ENCODE results near the gene ARMC10.
"Not testable (repeated sequence)": the region's sequence is repeated elsewhere in the genome, so short reads cannot be mapped to it uniquely, and the experiment has no call there.

Gene ARMC10

DNA sequence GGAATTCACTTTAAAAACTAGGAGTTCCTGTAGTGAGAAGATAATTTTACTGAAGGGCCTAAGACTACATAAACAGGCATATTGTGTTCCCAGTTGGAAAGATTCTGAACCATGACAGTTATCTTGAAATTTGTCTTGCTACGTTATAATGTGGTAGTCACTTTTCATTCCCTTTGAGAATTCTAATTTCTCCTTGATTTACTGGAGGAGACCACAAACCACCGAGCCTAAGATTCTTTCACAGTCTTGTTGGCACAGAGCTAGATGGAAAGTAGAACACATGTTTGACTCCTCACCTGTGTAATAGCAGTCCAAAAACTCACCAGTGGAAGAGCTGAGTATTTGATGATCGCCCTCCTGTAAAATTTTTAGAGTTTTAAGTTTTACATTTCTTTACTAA is 4.9 kb downstream of the ARMC10 start:
- DNase-seq = no peak

DNA sequence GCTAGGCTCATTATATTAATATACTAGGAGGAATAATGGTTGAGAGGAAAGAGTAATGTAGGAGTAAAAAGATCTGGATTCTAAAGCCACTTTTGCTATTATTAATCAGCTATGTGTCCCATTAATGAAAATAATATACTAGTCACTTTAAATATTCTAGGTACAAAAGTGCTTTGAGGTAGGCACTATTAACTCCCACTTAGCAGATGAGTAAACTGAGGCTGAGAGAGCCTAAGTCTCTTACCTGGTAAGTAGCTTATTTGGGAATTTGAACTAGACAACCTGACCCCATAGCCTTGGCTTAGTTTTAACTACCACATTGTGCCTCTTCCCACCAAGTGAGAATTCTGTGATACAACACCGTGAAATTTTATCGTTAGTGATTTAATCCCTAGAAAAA is 6.0 kb downstream of the ARMC10 start:
- DNase-seq = no peak

DNA sequence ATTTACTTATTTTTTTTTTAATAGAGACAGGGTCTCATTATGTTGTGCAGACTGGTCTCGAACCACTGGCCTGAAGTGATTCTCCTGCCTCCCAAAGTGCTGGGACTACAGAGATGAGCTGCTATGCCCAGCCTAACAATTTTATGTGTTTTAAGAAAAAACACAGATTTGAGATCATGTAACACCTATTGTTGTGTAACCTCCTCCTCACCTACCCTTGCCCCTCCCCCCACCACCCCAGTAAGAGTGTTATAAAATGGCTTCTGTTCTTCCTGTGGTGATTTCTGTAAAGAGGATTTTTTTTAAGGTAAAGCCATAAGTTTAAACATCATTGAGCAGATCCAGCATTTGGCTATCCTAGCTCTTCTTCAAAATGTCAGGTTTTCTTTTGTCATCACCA is 7.6 kb downstream of the ARMC10 start:
- DNase-seq = no peak

DNA sequence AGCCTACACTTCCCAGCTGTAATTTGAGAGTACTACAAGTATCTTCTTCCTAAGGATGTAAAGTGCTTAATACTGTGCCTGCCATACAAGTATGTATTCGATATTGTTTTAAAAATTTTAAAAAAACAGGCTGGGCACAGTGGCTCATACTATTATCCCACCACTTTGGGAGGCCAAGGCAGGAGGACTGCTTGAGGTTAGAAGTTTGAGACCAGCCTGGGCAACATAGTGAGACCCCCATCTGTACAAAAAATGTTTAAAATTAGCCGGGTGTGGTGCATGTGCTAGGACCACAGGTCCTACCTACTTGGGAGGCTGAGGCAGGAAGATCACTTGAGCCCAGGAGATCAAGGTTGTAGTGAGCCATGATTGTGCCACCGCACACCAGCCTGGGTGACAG is 8.3 kb downstream of the ARMC10 start:
- no peak for DNase-seq

DNA sequence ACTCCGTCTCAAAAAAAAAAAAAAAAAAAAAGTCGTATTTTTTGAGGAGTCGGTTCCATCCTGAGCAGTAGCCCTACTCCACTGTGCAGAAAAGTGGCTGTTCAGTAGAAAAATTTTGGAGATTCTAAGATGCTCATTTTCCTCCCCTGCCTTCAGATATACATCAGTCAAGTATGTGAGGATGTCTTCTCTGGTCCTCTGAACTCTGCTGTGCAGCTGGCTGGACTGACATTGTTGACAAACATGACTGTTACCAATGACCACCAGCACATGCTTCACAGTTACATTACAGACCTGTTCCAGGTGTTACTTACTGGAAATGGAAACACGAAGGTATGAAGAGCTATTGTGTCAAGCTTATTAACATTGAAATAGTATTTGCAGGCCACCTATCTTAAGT is 17.4 kb downstream of the ARMC10 start:
- DNase-seq = not testable (repeated sequence)

DNA sequence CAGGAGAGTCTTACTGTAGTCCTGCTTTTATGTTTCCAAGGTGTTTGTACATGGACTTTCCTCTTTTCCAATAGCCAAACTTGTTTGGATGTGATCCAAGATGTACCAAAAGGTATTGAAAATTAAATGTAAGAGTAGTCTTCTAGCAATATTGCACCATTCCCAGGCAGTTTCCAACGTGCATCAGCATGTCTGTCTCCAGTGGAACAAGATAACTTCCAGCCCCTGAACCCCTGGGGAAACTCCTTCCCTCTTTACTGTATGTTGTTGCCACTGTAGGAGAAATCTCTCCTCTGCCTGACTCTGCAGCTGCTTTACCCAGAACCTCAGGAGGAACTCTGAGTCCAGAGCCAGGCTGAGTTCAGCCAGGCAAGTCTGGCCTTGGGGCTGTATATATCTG is 18.5 kb downstream of the ARMC10 start:
- no peak for DNase-seq

DNA sequence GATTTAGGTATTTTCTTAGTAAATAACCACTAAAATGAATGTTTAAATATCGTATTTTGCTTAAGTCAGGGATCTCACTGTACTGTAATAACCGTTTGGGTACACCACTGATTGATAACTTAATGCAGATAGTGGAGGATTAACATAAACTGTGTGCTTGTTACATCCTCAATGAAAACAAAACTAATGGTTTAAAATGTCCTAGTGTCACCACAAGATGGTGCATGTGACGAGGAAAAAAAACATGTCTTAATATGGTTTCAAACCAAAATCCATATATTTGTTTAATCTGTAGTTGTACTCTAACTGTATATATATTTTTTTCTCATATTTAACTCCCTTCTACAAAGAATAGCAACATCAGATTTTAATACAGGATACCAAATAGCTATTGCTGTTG is 19.2 kb downstream of the ARMC10 start:
- no peak for DNase-seq

DNA sequence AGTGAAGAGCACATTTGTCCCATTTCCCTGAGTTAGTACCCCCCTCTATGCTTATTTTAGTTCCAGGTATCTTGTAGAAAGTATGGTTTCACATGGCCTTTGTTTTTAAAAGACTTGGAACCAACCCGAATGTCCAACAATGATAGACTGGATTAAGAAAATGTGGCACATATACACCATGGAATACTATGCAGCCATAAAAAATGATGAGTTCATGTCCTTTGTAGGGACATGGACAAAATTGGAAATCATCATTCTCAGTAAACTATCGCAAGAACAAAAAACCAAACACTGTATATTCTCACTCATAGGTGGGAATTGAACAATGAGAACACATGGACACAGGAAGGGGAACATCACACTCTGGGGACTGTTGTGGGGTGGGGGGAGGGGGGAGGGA is 20.6 kb downstream of the ARMC10 start:
- not testable (repeated sequence) for DNase-seq

DNA sequence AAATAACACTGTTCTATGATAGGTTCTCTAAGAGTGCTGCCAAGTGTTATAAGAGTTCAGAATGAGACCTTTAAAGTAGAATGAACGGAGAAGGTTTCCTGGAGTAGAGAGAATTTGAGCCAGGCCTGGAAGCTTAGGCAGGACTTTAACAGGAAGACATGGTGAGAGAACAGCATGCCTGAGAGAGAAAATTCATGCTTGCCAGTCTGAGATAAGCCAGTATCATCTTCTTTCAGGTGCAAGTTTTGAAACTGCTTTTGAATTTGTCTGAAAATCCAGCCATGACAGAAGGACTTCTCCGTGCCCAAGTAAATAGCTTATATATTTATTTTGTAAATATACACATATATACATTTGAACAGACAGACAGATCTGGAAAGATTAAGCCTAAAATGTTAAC is 22.1 kb downstream of the ARMC10 start:
- no peak for DNase-seq

DNA sequence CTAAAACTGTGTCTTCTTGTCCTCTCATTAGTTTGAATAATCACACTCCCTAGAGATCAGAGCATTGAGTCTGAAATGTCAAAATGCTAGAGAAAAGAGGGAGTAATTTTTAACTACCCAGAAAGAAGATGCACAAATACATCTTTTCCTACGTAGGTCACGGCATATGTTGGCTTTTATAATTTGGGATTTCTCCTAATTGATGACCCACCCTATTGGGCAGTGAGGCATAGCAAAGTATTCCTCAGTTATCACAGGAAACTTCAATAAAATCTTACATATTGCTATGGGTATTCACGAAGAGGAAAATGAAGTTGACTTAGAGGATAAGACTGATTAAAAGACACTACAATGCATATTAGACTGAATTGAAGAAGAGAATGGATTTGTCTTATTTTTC is 25.4 kb downstream of the ARMC10 start:
- DNase-seq = no peak

DNA sequence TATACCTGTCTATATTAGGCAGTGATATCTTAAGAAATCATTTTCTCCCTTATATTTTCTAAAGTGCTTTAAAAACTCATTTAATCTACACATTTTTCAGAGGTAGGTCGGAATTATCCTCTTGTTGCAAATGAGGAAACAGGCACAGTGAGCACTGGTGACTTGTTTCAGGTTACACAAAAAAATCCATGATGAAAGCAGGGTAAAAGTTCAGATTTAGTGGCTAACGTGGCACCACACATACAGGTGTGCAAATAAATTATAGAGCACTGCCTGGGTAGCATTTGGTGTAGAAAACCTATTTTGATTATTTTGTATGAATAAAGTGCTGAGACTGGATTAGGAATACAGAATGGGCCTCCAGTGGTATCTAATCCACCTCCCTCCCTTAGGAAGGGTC is 26.6 kb downstream of the ARMC10 start:
- no peak for DNase-seq

DNA sequence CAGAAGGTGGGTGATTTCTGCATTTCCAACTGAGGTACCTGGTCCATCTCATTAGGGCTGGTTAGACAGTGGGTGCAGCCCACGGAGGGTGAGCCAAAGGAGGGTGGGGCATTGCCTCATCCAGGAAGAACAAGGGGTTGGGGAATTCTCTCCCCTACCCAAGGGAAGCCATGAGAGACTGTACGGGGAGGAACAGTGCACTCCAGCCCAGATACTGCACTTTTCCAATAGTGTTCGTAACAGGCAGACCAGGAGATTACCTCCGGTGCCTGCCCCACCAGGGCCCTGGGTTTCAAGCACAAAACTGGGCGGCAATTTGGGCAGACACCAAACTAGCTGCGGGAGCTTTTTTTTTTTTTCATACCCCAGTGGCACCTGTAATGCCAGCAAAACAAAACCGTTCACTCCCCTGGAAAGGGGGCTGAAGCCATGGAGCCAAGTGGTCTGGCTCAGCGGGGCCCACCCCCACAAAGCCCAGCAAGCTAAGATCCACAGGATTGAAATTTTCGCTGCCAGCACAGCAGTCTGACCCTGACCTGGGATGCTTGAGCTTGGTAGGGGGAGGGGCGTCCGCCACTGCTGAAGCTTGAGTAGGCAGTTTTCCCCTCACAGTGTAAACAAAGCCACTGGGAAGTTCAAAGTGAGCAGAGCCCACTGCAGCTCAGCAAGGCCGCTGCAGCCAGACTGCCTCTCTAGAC is 31.2 kb downstream of the ARMC10 start:
- DNase-seq = peak; percentile 69

DNA sequence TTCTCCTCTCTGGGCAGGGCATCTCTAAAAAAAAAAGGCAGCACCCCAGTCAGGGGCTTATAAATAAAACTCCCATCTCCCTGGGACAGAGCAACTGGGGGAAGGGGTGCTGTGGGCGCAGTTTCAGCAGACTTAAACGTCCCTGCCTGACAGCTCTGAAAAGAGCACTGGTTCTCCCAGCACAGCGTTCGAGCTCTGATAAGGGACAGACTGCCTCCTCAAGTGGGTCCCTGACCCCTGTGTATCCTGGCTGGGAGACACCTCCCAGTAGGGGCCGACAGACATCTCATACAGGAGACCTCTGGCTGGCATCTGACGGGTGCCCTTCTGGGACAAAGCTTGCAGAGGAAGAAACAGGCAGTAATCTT is 31.7 kb downstream of the ARMC10 start:
- not testable (repeated sequence) for DNase-seq

DNA sequence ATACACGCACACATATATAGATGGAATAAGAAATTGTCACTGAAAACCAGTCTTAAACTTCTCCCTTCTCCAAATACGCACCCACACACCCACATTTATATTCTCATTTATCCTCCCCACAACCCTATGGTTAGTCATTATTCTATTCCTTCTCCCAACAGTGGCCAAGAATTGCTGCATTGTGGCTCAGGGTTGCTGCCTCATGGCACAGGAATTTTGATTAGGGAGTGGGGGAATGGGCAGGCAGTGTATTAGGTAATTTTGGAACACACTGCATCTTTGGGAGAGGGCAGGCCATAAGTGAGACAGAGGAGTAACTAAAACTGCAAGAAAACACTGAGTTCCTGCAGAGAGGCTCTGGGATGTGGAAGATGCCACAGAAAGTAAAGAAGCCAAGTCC is 38.2 kb downstream of the ARMC10 start:
- DNase-seq = no peak

DNA sequence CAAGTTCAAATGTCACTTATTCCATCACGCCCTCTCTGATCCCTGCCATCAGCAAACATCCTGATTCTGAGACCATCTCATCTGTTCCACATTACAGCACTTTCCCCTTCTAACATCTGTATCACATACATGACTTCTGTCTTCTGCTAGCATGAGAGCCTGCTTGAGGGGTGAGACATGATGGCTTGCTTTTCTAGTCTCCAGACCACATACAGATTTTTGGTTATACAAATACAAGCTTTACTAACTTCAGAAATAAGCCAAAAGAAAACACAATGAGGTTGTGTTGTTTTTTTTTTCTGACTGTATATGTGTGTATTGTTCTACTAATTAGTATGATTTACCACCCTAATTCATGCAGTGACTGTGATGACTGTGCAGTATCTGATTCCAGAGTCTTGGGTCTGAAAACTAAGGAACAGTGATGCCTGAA is 39.7 kb downstream of the ARMC10 start:
- no peak for DNase-seq

DNA sequence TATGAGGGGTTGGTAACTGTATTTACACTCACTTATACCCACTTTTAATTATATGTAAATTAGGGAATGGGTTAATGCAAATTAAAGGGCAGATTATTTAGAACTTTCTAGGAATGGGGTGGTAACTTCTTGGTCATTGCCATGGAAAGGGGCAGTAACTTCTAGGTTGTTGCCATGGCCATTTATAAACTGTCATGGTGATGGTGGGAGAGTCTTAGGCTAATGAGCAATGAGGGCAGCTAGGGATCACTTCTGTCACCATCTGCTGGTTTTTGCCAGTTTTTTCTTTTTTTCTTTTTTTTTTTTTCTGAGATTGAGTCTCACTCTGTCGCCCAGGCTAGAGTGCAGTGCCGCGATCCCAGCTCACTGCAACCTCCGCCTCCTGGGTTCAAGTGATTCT is 40.8 kb downstream of the ARMC10 start:
- DNase-seq = no peak

DNA sequence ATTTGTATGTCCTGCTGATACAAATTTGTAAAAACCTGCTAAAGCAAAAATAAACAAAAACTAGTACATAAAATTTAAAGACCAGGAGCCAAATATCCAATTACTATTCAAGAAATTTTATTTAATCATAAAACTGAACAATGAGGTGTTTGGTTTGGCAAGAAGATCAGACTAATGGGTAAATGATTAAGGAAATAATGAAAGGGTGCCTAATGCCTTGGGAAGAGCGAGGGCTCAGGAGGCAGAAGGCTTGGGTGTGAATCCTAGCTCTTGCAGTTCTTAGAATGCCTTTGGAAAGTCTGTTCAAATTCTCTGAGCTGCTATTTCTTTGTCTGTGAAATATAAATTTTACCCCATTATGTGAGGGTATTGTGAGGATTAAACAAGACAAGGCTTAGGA is 41.6 kb downstream of the ARMC10 start:
- no peak for DNase-seq

DNA sequence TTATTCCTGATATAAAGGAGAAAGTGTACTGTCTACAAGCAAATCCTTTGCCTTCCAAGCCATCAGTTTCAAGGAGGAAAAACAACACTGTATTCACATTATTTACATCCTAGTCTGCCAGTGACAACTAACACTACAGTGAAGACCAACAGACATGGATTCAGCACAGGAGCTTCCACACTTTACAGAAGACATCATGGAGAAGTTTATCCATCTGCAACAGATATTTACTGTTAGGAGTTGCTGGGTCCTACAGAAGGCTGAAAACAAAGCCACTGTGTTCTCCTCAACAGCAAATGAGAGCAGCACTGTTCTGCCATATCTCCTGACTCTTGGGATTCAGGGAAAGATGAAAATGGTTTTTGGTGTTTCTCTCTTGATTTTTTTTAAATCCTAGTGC is 42.1 kb downstream of the ARMC10 start:
- DNase-seq = no peak

DNA sequence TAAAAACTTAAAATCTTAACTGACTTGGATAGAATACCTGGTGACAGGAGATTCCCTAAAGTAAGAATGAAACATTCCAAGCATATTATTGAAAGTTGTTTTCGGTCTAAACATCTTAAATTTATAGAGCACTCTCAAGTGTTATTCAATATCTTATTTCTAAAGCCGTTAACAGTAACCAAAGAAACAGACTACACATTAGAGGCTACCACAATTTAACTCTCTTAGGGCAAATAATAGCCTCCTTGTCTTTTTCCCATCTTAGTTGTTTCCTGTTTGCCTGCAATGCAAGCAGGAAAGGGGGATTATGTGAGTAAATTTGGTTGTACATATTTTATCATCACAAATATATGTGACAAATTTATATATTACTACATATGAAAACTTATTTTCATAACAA is 42.5 kb downstream of the ARMC10 start:
- no peak for DNase-seq

DNA sequence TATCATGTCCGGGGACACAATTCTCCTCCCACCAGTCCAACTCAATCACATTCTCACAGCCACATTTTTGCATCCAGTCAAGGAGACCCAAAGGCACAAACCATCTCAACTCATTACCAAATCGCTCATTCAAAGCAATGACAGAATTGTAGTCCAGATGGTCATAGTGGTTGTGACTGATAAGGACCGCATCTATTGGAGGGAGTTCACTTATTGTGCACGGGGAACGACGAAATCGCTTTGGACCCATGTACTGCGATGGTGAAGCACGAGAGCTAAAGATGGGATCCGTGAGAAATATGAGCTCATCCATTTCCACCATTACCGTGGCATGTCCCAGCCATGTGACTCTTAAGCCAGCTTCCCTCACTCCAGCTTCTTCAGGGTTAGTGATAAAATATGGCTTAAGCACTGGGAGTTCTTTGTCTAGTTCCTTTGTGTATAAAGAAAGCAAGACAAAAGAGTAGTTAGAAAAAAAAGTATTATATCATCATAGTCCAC is 44.9 kb downstream of the ARMC10 start:
- no peak for DNase-seq

DNA sequence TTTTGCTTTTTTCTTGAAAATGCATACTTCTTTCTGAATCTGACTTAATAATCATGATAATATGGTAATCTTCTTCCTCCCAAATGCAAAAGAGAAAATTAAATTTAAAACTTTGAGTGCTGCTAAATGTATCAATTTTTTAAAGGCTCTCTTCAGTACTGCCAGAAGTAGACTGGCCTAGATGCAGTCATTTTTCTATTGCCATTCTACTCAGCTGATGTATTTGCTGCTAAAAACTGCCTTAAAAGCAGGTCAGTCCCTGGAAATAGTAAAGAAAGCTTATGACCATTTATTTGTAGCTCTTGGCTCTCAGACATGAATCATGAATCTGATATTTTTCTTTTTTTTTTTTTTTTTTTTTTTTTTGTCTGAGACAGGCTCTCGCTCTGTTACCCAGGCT is 45.4 kb downstream of the ARMC10 start:
- DNase-seq = no peak

DNA sequence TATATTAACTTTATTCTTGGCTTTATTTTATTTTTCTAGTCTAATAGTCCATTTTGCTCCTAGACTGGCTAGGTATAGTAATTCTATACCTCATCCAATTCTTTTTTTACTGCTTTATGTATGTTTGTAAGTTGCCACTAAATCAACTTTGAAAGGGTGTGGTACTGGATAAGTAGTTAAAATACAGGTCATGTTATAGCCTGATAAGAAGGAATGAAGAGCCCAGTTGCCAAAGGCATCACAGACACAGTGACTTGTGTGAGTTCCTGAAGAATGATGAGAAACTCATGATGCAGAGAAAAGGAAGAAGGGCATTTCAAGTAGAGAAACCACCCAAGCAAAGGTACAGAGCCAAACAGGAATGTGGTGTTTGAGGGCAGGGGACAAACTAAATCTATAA is 46.7 kb downstream of the ARMC10 start:
- DNase-seq = no peak

DNA sequence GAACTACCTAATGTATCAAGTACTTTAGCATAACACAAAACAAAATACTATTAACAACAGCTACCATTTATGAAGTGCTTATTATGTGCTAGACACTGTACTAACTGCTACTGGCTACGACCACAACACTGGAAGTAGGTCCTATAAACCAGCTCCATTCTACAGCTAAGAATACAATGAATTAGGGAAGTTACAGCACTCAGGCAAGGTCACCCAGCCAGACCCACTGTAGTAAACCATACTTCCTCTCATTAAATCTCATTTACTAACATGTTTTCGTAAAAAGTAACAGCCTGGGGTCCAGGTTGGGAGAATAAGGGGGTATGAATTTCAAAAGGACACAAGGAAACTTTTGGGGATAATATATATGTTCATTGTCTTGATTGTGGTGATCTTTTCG is 48.6 kb downstream of the ARMC10 start:
- no peak for DNase-seq

DNA sequence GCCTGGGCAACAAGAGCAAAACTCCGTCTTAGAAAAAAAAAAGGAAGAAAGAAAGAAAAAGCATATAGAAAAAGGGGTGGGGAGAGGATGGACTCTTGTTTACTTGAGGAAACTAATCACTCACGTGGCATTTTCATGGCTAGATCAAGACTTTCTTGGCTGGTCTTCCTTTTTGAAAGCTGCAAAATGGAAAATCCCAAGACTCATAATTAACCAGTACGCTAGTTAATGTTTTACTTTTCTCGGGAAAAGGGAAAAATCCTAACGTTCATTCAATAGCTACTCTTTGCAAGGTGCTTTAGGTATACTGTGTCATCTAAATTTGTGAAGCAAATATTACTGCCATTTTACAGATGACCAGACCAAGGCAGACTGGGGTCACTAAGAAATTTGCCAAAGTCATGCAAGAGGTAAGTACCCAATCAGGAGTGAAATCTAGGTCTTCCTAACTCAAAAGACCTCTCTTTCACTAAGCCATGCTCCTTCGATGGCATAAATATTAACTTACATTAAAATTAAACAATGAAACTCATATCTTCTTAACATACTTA is 49.6 kb downstream of the ARMC10 start:
- DNase-seq = no peak

DNA sequence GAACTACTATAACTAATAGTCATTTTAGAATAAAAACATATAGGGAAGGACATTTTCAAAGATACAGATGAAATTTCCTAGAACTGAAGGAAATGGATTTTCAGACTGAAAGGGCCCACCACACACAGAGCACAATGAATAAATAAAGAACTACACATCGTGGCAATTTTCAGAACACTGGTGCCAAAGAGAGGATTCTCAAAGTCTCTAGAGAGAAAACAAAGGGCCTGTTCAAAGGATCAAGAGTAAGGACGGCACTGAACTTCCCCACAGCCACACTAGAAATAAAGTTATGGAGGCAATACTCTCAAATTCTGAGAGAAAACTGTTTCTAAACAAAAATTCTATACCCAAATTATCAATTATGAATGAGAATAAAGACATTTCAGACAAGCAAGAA is 52.1 kb downstream of the ARMC10 start:
- no peak for DNase-seq

All from NCI-H2227 treated with DMSO at 0.1 percent for 48 hours (cell line).